OCI-M2 (cell line): ENCODE results near the gene MORC3.

Experiments used
- DNase-seq: peaks from one replicate; lab custom pipeline; 2025; ENCODE audit not compliant: unreplicated experiment; lab: John Stamatoyannopoulos, UW

Gene MORC3

GRCh38 chr21:36422279-36423098, 102.5 kb downstream of the MORC3 start:
- DNase-seq: peak; percentile 48

- no peak for DNase-seq
Measured at GRCh38 chr21:36423771-36424433, 103.9 kb downstream of the MORC3 start.

- DNase-seq: no peak
Measured at GRCh38 chr21:36424592-36424991, 104.6 kb downstream of the MORC3 start.

- DNase-seq: no peak
Measured at GRCh38 chr21:36425286-36425685, 105.3 kb downstream of the MORC3 start.
